Endometrial microvascular endothelial cells (primary cell): Measurements from ENCODE around the gene RMRP. TPM values are rescaled to one million over a fixed set of nuclear protein-coding genes. Genes with fewer than 3 reads are reported as not detected.

ENCODE experiments used
- in situ Hi-C: cut with HindIII; loops from 2 replicates; pipeline ENCODE4 v1.10.0; 2017; ENCODE audit warnings: low sequenced_read_pairs, low pct_unique_long_range_greater_than_20kb; ENCODE audit errors: inconsistent ontology term
- total RNA-seq: library from RNA; depleted of rRNA; stranded (reverse); fragments of >200 nt; gene quantifications from one replicate; pipeline ENCODE4 v1.2.3, GENCODE V29; 2015; ENCODE audit errors: inconsistent ontology term

Gene RMRP
- total RNA-seq, result 269 TPM

GRCh38 chr9:35657546-35658136, at the start of gene RMRP:
Gene RMRP, minus strand, starts transcription at chr9:35658019.
- in situ Hi-C loops, result no loop called here

GRCh38 chr9:35706951-35707350, 49.1 kb upstream of the RMRP start:
- in situ Hi-C loops, result no loop called here

- in situ Hi-C loops, result no loop called here
Measured at GRCh38 chr9:35705836-35706430, 48.1 kb upstream of the RMRP start.

GRCh38 chr9:35705372-35705771, 47.6 kb upstream of the RMRP start:
- in situ Hi-C loops, result no loop called here

GRCh38 chr9:35703906-35704672, 46.3 kb upstream of the RMRP start:
- in situ Hi-C loops, result no loop called here

GRCh38 chr9:35702696-35703095, 44.9 kb upstream of the RMRP start:
- in situ Hi-C loops, result no loop called here

GRCh38 chr9:35700942-35701341, 43.1 kb upstream of the RMRP start:
- in situ Hi-C loops, result no loop called here

- in situ Hi-C loops, result no loop called here
Measured at GRCh38 chr9:35700031-35700430, 42.2 kb upstream of the RMRP start.

GRCh38 chr9:35698231-35698630, 40.4 kb upstream of the RMRP start:
- in situ Hi-C loops, result no loop called here

GRCh38 chr9:35697486-35697885, 39.7 kb upstream of the RMRP start:
- in situ Hi-C loops, result no loop called here

- in situ Hi-C loops, result no loop called here
Measured at GRCh38 chr9:35696520-35697215, 38.8 kb upstream of the RMRP start.

GRCh38 chr9:35695943-35696401, 38.2 kb upstream of the RMRP start:
- in situ Hi-C loops, result no loop called here

- in situ Hi-C loops, result no loop called here
Measured at GRCh38 chr9:35691757-35692301, 34.0 kb upstream of the RMRP start.

- in situ Hi-C loops, result no loop called here
Measured at GRCh38 chr9:35691334-35691650, 33.5 kb upstream of the RMRP start.

GRCh38 chr9:35690614-35691333, 33.0 kb upstream of the RMRP start:
- in situ Hi-C loops, result no loop called here

GRCh38 chr9:35690294-35690613, 32.4 kb upstream of the RMRP start:
- in situ Hi-C loops, result no loop called here

GRCh38 chr9:35689542-35690293, 31.9 kb upstream of the RMRP start, which contains the start of gene TPM2:
Gene TPM2, minus strand, starts transcription at chr9:35689925. Its CDS starts 108 bp downstream, at chr9:35689817.
- in situ Hi-C loops, result no loop called here
